HG03460 (cell line): ENCODE measurements around the gene TMBIM6.
A peak's percentile ranks its signal among the peaks of the same experiment; 100 is the strongest.
"Not testable (repeated sequence)": the region's sequence is repeated elsewhere in the genome, so short reads cannot be mapped to it uniquely, and the experiment has no call there.

ENCODE experiments used
- ATAC-seq: cut with Tn5 transposase; IDR thresholded peaks from one replicate; pipeline ENCODE4 v1.9.1; 2021; ENCODE audit not compliant: unreplicated experiment

TMBIM6 gene, protein sequence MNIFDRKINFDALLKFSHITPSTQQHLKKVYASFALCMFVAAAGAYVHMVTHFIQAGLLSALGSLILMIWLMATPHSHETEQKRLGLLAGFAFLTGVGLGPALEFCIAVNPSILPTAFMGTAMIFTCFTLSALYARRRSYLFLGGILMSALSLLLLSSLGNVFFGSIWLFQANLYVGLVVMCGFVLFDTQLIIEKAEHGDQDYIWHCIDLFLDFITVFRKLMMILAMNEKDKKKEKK

DNA sequence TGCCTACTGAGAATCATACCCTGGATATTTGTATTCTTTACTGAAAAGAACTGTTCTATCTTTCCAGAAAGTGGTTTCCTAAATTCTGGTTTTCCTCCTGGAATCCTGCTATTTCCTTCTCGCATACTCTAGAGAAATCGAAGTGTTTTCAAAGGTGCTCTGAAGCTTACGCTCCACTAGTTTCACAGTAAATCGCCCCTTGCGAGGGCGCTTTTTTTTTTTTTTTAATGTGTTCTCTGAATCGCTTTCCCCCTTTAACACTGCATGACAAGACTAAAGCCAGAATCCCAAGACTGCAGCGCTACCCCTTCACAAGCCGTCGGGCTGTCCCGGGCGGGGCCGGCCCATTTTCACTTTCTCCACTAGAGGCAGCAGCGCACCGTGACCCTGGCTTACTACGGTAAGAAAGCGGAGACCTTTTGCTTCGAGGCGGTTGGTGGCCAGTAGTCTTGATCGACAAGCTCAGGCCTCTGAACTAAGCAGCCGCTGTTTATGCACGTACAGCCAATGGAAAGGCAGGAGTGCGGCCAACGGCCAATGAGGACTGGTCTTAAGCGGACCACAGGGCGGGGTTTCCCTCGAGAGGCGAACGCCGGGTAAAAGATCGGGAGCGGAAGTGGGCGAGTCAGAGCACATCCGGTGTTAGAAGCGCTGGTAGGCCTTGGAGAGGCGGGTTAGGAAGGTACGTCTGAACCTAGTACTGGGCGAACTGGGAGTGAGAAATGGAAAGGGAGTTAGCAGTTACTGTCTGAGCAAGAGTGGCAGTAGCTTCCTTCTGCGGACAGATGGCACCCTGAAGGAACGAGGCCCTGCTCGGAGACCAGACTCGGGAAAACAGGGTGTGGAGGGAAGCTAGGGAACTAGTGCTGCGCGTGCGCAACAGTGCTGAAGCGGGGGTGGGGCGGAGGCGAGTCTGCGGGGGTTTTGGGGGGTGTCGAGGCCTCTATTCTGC lies at the start of gene TMBIM6:
TSS of gene TMBIM6 (plus strand) at position 628 of the 952 bp plus-strand sequence. CDS start 10,937 bp downstream, outside the sequence.
- peak; percentile 92 for ATAC-seq

DNA sequence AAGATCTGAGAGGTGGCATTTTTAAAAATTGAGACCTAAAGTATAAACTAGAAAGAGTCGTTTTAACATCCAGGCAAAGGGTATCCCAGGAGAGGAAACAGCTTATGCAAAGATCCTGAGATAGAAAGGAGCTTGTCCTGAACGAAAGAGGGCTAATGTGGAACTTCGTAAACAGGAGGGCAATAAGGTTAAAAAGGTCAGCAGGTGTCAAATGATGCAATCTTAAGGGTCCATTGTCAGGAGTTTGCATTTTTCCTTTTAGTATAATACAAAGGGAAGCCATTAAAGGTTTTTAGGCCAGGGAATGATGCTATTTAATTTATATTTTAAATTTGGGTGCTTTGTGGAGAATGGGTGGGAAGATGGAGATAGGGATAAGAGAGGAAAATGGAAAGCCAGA lies 48.5 kb upstream of the TMBIM6 start:
- no peak for ATAC-seq

DNA sequence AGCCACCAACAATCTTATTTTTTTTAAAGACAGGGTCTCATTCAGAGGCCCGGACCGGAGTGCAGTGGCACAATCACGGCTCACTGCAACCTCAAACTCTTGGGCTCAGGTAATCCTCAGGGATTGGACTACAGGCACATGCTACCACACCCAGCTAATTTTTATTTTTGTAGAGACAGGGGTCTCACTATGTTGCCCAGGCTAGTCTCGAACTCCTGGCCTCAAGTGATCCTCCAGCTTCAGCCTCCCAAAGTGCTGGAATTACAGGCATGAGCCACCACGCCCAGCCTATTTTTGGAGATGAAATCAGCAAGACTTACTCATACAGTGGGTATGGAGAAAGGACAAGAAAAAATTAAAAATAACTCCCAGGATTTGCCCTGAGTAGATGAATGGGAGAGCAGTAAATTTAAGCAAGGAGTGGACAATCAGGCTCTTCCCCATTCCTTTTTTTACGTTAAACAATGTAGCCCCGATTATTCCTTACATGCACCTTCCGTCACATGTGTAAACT lies 47.4 kb upstream of the TMBIM6 start:
- ATAC-seq, result no peak

DNA sequence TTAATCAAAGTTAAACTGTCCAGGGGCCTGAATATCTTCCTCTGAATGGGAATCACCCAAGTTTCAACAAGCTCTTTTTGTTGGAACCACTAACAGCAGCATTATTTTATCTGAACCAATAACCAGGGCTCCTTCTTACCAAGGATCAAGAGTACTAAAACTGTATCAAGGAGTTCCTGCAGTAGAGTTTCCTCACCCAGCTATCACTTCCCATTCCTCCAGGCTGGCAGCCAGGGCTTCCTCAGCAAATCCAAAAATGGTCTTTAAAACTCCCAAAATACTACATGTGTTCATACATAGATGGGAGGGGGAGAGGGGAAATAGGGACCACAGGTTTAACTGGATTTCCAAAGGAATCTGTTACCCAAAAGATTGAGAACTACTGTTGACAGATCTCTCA lies 44.6 kb upstream of the TMBIM6 start:
- no peak for ATAC-seq

DNA sequence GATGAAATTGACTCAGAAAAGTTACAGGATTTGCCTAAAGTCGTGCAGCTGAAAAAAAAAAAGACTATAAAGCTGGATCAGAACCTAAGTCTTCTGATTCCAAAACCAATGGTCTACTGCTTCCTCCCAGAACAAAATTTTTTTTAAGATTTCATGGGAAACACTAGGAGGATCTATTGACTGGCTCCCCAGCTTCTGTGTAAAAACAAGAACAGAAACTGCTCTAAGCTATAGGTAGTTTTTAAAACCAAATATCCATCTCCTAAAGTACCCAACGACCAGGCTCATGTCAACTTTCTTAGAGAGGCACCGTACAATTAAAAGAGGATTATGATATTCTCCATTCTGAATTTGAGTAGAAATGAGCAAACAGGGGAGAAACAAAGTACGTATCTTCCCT lies 43.5 kb upstream of the TMBIM6 start:
- no peak for ATAC-seq

DNA sequence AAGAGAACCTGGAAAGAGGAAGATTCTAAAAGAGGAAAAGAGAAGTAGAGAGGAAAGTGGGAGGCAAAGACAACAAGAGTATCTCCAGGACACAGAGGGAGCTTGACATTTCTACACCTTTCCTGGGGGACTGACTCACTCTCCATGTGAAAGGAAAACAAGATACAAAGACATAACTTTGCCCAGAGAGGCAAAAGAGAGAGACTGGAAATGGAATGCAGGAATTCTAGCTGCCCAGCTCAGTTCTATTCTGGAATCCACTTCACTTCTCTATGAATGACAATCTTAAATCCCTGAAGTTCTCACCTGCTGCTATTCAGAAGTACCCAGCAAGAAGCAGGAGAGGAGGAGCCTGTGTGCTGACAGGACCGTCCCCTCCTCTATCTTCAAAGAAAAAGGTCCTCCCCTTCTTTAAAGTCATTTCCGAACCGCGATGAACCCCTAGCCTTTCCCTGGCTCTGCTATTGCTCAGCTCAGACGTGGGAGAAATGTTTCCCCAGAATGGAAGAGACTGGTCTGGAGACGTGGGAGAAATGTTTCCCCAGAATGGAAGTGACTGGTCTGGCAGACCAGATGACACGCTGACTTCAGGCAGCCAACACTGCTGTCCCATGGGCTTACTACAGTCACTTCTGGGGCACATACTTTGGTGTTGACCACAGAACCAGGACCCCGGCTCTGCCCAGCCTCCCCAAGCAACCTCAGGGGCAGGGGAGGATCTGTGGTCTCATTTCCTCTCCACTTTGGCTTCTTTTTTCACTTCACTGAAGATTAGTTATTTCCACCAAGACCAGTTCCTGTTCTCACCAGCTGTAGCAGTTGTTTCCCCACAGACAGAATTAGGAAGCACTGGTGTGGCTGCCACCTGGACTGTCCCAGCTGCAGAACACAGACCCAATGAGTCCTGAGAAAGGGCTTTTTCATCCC lies 42.5 kb upstream of the TMBIM6 start:
- ATAC-seq, result peak; percentile 86

DNA sequence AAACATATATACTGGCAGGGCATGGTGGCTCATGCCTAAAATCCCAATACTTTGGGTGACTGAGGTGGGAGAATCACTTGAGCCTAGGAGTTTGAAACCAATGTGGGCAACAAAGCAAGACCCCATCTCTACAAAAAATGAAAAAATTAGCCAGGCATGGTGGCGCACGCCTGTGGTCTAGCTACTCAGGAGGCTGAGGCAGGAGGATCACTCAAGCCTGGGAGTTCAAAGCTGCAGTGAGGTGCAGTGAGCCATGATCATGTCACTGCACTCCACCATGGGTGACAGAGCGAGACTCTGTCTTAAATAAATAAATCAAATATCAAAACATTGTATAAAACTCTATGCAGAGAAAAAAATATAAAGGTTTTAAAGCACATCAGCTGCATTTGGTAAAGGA lies 39.3 kb upstream of the TMBIM6 start:
- no peak for ATAC-seq

DNA sequence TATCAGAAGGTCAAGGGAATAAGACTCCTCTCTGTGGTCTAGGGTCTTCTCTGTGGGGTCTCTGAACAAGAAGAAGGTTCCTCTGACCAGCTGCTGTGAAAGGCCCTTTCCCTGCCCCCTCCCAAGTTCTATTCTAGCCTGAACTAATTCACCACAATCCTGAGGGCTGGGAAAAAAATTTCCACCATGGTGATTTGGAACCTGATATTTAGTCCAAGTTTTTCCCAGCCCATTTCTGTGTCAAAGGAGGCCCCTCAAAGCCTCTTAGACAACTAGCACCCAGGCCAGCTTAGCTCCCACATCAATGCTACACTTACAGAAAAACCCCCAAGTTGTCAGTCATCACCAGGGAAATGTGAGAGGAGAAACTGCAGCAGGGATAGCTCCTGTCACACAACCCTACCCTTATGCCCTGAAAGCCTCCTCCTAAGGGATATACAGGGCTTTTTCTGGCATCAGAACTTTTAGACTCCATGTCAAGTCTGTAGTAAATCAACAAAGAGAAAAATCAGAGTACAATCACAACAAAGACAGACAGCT lies 38.6 kb upstream of the TMBIM6 start:
- no peak for ATAC-seq

DNA sequence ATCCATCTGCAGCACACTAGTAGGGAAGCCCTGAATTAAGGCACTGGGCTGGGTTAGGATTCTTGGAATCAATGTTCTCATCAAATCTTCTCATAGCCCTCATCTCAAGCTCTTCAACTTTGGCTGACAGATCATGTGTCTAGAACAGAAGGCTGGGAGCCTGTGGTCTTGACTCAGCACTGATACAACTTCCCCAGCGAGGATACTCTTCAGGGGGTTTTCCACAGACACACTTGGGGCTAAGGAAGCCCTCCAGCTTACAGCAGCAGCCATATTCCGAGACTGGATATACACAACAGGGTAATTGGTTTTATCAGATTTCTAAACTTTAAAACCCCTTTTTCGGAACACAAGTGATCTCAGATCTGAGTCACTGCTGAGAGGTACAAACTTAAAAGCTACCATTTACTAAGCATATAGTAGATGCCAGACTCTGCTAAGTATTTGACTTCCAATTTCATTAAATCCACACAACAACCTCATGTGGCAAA lies 37.7 kb upstream of the TMBIM6 start:
- ATAC-seq, result no peak

DNA sequence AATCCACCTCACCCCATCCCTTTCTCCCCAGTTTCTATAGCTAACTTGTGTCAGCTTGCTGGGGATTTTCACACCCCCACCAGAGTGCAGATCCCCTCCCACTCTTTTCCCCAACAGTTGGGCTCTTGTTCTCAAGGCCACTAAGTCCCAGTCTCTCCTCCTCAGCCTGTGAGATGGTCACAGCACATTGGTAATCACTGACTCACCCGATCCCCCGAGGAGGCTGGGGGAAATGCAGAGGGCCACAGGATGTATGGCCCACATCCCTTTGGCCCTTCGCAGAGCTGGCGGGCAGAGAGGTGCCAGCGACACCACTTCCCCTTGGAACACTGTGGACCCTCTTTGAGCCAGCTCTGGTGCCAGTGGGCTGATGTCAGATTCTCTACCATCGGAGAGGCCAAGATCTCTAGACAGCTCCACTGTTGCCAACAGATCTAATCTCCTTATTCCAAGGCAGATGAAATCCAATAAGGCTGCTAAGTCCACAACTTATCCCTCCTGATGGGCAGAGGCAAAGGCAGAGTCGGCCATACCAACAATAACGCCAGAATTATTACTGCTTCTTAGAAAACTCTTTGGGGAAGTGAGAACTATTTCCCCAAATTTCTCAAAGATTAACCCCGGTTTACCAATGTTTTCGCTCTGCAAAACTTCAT lies 35.8 kb upstream of the TMBIM6 start:
- peak; percentile 32 for ATAC-seq

DNA sequence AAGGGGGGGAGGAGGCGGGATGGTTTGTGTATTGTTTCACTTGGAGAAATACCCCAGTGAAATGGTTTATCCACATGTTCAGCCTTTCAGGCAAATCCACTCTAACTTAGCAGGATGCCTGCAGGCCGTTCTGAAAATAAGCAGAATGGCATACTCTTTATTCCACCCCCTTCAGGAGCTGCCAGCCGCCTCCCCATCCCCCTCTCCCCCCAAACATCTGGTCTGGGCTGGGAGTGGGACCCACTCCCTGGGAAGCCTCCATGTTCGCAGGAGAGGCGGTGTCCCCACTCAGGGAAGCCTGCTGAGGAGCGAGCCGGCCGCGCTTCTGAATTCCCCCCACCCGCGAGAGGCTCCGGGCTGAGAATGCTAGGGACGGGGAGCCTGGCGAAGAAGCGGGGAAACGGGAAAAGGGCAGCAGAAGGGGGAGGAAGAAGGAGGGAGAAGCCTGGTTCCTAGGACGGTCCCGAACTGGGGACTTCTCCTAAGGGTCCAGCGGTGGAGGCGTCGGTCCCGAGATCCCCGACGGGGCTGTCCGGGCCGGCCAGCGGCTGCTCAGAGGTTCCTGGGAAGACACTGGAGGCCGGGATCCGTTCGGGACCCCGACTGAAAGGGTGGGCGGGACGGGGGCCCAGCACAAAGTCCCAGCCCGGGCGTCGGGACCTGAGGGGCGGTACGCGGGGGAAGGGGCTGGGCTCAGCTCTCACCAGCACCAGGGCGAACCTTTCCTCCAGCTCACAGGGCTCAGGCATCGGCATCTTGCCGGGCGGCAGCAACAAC lies 34.8 kb upstream of the TMBIM6 start:
- ATAC-seq, result peak; percentile 22

DNA sequence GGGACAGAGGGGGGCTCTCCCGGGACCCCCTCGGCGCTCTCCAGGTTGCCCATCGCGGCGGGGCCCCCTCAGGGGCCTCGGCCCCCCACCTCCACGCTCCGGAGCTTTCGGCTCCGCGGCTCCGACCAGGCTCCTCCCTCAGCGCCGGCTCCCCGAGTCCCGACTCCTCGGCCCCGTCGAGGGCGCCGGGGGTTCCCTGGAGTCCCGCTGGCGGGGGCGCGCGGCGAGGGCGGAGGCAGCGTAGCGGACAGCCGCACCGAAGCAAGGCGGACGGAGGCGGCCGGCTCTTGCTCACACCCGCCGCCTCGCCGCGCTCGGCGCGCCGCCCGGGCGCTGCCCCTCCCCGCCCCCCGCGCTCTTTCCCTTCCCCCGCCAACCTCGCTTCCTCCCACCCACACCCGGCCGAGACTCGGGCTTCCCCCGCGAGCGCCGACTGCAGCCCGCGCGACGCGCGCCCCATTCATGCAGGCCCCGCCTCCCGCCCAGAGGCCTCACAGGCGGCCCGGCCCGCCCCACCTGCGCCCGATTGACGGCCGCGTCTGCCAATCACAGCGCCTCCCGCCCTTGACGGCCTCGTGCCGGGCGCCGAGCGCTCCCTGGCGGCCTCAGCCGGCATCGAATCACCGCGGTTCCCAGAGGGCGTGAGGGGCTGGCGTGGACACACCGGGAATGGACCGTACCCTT lies 34.1 kb upstream of the TMBIM6 start, which contains the start of gene FMNL3:
TSS of gene FMNL3 (minus strand) at position 278 of the 684 bp plus-strand sequence. CDS start at position 53, 225 bp downstream.
- ATAC-seq, result peak; percentile 74

DNA sequence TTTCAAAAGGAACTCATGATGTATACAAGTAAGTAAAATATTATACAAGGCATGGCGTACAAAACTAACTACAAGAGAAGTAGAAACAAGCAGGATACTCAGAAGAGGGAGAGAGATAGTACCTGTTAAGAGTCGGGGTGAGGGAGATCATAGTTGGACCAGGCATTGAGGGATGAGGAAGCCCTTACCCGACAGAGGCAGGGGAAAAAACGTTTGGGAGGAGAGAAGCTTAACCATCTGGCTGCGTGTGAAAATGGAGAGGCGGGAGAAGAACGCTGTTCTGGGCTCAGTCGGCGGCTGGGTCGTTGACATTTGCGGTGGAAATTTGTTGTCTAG lies 33.6 kb upstream of the TMBIM6 start:
- ATAC-seq, result no peak

DNA sequence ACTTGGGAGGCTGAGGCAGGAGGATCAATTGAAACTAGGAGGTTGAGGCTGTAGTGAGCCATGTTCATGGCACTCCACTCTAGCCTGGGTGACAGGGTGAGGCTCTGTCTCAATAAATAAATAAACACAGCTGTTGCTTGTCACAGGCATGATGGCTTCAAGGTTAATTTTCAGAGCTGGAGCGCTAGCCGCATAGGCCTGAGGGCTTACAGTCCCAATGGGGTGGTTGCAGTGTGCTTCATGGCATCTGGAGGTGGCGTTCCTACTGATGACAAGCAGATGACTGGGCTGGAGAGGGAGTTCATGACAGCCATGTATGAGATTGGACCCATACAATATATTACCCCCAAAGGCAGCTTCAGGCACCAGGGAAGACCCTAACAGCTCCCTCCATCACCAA lies 32.5 kb upstream of the TMBIM6 start:
- no peak for ATAC-seq

DNA sequence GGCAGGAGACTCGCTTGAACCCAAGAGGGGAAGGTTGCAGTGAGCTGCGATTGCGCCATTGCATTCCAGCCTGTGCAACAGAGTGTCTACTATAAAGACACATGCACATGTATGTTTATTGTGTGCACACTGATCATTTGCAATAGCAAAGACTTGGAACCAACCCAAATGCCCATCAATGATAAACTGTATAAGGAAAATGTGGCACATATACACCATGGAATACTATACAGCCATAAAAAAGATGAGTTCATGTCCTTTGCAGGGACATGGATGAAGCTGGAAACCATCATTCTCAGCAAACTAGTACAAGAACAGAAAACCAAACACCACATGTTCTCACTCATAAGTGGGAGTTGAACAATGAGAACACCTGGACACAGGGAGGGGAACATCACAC lies 27.4 kb upstream of the TMBIM6 start:
- ATAC-seq, result not testable (repeated sequence)

DNA sequence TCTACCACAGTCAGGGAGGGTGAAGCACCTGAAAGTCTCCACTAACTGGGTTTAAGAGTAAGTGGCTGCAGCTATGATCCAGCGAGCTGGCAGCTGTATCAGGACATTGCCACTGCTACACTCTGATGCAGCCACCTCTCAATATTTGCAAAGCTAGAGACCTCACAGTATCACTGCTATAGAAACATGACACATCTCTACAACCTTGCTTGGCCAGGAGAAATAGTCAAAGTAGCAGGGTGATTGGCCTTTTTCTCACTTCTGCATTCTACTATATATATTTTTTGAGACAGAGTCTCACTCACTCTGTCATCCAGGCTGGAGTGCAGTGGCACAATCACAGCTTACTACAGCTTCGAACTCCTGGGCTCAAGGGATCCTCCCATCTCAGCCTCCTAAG lies 24.8 kb upstream of the TMBIM6 start:
- no peak for ATAC-seq

DNA sequence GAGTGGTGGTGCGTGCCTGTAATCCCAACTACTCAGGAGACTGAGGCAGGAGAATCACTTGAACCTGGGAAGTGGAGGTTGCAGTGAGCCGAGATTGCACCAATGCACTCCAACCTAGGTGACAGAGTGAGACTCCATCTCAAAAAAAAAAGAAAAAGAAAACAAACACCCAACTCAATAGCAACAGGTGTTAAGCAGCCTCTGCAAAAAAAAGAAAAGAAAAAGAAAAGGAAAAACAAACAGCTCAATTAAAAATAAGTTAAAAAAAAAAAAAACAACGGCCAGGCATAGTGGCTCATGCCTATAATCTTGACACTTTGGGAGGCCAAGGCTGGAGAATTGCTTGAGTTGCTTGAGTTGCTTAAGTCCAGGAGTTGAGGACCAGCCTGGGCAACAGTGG lies 23.6 kb upstream of the TMBIM6 start:
- ATAC-seq, result not testable (repeated sequence)

DNA sequence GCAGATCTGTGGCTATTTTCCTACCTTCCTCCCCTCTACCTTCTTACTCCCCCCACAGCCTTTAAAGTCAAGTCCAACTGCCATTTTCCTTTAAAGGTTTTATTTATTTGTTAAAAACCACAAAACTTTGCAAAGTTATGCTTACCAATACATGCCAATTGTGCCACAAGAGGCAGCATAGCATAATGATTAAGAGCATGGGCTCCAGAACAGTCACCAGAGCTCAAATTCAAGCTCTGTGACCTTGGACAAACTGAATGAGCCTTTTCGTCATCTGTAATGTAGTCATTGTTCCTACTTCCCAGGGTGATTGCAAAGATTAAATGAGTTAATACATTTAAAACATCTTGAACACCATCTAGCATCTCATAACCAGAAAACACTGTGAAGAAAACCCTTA lies 21.1 kb upstream of the TMBIM6 start:
- ATAC-seq, result no peak

DNA sequence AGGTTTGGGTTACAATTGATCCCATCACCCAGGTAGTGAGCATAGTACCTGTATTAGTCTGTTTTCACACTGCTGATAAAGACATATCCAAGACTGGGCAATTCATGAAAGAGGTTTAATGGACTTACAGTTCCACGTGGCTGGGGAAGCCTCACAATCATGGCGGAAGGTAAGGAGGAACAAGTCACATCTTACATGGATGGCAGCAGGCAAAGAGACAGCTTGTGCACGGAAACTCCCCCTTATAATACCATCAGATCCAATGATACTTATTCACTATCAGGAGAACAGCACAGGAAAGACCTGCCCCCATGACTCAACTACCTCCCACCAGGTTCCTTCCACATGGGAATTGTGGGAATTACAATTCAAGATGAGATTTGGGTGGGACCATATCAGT lies 20.0 kb upstream of the TMBIM6 start:
- ATAC-seq, result not testable (repeated sequence)
